Hindlimb muscle (tissue), 1 donor: ENCODE measurements around the gene ENTPD8. TPM values are rescaled to one million over a fixed set of nuclear protein-coding genes. Genes with fewer than 3 reads are reported as not detected.

Experiments
- DNase-seq: peaks from one replicate; pipeline ENCODE4 v3.0.0-alpha.2; 2013
- polyA plus RNA-seq: library from polyadenylated mRNA; unstranded; fragments of 120-200 nt; gene quantifications from one replicate; pipeline ENCODE4 v1.2.1, GENCODE V29; 2013; ENCODE audit not compliant: insufficient read length

The ENTPD8 gene
- polyA plus RNA-seq, 1 donor = 0.98 TPM

- DNase-seq = no peak
Measured at GRCh38 chr9:137447722-137448601, 6.8 kb upstream of the ENTPD8 start.

- DNase-seq = no peak
Measured at GRCh38 chr9:137446851-137447471, 5.8 kb upstream of the ENTPD8 start.

DNA sequence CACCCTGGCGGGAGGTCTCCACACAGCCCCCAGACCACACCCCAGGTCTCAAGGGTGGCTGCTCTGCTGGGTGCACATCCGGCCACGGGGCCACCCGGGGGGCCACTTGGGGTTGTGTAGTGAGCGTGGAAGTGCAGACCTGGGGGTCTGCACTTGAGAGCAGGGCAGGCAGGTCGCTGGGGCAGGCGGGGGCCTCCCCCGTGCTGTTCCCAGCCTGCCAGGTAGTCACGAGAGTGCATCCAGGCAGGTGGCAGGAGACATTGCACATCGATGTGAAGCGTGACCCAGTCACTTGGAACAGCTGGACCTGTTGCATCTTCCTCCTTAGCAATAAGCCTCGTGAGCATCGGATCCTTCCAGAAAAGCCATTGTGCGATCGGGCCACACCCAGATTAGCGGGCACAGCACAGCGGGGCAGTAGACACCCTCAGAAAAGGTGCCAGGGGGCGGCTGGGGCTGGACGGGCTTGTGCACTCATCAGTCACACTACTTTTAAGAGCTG, 4.8 kb upstream of the ENTPD8 start:
- no peak for DNase-seq

DNA sequence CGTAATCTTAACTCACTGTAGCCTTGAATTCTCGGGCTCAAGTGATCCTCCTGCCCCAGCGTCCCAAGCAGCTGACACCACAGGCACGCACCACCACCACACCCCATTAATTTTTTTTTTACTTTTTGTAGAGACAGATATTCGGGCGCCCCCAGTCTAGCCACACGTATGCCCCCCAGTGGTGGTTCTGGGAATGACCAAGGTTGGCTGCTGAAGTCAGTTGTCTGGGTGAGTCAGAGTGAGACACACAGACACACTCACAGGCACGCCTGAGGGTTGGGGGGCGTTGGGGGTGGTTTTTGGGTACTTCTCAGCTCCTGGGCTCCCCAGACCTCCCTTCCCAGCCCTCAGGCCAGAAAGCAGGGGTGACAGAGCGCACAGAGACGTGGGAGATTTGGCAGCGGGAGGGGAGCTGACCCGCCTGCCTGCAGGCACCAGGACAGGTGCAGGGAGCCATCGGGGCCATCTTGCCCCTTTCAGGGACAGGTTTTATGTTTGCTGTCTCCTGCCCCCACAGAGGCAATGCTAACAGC, 4.2 kb upstream of the ENTPD8 start:
- DNase-seq = peak; percentile 76

DNA sequence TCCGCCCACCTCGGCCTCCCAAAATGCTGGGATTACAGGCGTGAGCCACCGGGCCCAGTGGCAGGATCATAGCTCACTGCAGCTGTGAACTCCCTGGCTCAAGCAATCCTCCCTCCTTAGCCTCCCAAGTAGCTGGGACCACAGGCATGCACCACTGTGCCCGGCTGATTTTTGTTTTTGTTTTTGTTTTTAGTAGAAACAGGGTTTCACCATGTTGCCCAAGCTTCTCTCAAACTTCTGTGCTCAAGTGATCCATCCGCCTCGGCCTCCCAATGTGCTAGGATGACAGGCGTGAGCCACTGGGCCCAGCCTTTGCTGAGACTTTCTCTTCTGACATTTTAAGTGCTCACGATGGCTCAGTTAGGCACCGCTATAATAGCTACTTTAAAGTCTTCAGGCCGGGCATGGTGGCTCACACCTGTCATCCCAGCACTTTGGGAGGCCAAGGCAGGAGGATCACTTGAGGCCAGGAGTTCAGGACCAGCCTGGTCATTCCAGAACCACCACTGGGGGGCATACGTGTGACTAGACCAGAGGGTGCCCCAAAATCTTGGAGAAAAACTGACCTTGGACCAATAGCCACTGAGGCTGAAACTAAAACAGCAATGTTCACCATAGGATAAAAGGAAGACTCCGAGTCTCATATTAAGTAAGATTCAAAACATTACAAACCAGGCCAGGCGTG, 3.1 kb upstream of the ENTPD8 start:
- no peak for DNase-seq

- no peak for DNase-seq
Measured at GRCh38 chr9:137441935-137442321, 771 bp upstream of the ENTPD8 start.

- DNase-seq = no peak
Measured at GRCh38 chr9:137439158-137439714, 1.9 kb downstream of the ENTPD8 start.

DNA sequence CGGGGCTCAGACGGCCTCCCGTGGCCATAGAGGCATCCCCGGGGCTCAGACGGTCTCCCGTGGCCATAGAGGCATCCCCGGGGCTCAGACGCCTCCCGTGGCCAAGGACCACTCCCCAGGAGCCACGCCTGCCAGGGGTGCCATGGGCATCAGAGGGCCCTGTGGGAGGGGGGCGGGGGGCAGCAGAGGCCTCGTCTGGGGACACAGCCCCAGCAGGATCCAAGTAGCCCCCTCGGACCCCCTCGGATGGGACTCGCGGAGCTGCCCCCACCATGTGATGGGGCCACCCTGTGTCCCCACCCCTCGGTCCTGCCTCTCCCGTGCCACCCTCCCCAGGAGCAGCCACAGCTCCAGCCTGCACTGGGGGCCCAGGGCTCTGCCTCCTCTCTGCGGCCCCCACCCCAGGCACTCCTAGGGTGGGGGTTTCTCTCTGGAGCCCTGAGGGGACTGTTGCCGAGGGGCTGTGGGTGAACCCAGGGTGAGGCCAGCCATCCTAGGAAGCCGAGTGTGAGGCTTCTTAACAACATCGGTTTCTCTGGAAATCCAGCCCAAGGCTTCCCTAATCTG, 2.5 kb downstream of the ENTPD8 start:
- no peak for DNase-seq

DNA sequence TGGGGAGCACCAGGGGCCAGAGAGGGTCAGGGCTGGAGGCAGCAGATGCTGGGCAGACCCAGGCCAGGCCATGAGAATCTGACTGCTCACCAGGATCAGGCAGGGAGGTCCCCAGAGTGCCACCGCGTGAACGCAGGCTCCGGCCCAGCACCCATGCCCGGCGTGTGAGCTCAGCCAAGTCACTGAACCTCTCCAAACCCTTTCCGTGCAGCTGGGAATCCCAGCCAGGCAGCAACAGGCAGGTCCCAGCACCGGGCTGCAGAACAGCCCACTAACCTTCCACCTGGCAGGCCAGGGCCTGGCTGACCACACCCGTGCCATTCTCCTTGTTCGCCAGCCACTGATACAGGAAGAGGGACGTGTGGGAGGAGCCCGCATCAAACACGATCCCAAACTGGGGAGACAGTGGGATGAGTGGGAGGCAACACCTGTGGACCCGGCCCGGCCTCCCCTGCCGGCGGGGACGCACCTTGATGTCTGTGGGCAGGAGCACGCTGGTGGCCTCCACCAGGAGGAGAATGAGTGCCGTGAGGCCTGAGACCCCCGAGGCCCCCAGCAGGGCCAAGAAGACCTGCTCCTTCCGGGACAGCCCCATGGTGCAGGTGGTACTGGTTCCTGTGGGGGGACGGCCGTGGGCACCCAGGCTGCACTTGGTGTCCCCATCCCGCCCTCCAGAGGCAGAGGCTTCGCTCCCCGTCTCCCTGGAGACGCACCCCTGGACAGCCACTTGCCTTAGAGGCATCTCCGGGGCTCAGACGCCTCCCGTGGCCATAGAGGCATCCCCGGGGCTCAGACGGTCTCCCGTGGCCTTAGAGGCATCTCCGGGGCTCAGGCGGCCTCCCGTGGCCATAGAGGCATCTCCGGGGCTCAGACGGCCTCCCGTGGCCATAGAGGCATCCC, 3.2 kb downstream of the ENTPD8 start:
- DNase-seq = no peak

- DNase-seq = no peak
Measured at GRCh38 chr9:137436761-137437600, 4.2 kb downstream of the ENTPD8 start.

DNA sequence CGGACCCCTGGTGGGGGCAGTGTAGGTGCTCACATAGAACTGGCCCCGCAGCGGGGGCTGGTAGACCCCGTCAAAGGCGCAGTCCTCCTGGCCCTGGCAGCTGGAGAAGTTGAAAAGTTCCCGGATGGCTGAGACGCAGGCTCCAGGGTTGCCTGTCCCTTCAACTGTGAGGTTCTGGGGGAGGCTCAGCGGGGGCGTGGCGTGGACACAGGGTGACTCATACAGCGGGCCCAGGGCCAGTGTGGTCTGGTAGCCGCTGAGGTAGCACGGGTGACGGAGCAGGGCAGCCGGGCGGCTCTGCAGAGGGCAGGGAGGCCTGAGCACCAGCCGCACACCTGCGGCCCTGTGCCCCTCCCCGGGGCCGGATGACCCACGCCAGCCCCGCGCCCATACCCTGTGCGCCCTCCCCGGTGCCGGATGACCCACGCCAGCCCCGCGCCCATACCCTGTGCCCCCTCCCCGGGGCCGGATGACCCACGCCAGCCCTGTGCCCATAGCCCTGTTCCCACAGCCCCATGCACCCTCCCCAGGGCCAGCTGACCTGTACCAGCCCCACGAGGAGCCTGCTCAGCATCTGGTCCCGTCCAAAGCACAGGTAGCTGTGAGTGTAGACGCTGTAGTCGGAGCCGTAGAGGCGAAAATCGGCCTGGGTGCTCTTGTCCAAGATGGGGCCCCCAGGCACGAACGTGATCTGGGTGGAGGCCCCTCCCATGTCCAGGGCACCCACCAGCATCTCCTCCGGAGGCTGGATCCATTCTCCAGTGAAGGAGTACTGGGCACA, 5.0 kb downstream of the ENTPD8 start:
- no peak for DNase-seq

- DNase-seq = no peak
Measured at GRCh38 chr9:137435381-137435891, 5.7 kb downstream of the ENTPD8 start.

- DNase-seq = no peak
Measured at GRCh38 chr9:137434498-137435380, 6.4 kb downstream of the ENTPD8 start.

GRCh38 chr9:137433916-137434431, 7.2 kb downstream of the ENTPD8 start:
- no peak for DNase-seq

DNA sequence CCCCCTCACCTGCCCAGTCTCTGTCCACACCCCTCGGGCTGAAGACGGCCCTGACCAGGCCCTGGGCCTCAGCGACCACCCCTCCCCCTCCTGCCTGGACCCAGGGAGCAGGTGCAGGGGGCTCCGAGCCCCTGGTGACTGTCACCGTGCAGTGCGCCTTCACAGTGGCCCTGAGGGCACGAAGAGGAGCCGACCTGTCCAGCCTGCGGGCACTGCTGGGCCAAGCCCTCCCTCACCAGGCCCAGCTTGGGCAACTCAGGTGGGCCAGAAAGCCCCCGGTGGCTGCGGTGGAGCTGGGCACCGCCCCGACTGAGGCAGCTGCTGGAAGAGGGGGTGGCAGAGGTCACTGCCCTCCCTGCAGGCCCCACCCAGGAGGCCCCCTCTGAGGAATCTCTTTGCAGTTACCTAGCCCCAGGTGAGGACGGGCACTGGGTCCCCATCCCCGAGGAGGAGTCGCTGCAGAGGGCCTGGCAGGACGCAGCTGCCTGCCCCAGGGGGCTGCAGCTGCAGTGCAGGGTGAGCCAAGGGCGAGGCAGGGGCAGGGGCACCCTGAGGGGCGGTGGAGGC, 7.7 kb downstream of the ENTPD8 start:
- DNase-seq = no peak

- no peak for DNase-seq
Measured at GRCh38 chr9:137432687-137433348, 8.3 kb downstream of the ENTPD8 start.

DNA sequence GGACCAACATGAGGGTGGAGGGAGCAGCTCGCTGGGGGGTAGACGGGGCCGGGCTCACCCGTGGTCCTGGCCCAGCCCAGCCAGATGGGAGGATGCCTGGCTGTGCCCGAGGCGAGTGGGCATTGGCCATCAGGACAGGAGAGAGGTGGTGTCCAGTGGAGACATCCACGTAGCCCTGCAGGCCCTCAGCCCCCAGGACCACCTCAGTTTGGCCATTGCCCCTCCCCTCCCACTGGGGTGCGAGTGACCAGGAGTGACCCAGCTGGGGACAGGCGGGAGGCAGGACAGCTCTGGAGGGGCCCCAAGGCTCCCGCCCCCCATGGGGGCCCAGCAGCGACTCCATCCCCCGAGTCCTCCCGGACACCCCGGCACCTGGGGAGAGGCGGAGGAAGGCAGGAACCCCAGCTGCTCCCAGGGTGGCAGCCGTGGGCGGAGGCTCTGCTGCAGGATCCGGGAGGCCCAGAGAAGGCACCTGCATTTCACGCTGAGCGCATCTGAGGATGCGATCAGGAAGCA, 9.7 kb downstream of the ENTPD8 start:
- DNase-seq = no peak
